Neuron (in vitro differentiated cells): ENCODE measurements around the gene NPY.
"Not testable (repeated sequence)": the region's sequence is repeated elsewhere in the genome, so short reads cannot be mapped to it uniquely, and the experiment has no call there.

Experiments used
- H2AFZ ChIP-seq: one replicate; pipeline ENCODE4 v1.6.1; 2013; ENCODE audit warnings: low read depth, mild to moderate bottlenecking, inconsistent platforms, low read length, moderate library complexity
- H3K27me3 ChIP-seq: one replicate; pipeline ENCODE4 v1.6.1; 2013; ENCODE audit warnings: low read length; ENCODE audit not compliant: insufficient read depth
- H3K36me3 ChIP-seq: one replicate; pipeline ENCODE4 v1.6.1; 2013; ENCODE audit warnings: low read length; ENCODE audit not compliant: insufficient read depth
- H3K4me1 ChIP-seq: one replicate; pipeline ENCODE4 v1.6.1; 2013; ENCODE audit warnings: low read length; ENCODE audit not compliant: insufficient read depth
- H3K4me3 ChIP-seq: 2 replicates; pipeline ENCODE4 v1.5.1; 2013; ENCODE audit warnings: mild to moderate bottlenecking, low read length, moderate library complexity
- H3K9me3 ChIP-seq: one replicate; pipeline ENCODE4 v1.6.1; 2013; ENCODE audit warnings: low read length

The NPY gene

DNA sequence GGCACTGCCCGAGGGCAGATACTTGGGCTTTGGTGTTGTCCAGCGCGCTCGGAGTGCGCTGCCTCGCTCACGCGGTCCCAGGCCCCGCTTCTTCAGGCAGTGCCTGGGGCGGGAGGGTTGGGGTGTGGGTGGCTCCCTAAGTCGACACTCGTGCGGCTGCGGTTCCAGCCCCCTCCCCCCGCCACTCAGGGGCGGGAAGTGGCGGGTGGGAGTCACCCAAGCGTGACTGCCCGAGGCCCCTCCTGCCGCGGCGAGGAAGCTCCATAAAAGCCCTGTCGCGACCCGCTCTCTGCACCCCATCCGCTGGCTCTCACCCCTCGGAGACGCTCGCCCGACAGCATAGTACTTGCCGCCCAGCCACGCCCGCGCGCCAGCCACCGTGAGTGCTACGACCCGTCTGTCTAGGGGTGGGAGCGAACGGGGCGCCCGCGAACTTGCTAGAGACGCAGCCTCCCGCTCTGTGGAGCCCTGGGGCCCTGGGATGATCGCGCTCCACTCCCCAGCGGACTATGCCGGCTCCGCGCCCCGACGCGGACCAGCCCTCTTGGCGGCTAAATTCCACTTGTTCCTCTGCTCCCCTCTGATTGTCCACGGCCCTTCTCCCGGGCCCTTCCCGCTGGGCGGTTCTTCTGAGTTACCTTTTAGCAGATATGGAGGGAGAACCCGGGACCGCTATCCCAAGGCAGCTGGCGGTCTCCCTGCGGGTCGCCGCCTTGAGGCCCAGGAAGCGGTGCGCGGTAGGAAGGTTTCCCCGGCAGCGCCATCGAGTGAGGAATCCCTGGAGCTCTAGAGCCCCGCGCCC lies at the start of gene NPY:
Gene NPY (plus strand): TSS at position 294 of the 802 bp plus-strand sequence. CDS start 1,051 bp downstream, outside the sequence.
- H3K4me3 ChIP-seq: no peak within 1 kb of the TSS
- no peaks in the 10 kb centered on the region for H3K27me3 ChIP-seq

DNA sequence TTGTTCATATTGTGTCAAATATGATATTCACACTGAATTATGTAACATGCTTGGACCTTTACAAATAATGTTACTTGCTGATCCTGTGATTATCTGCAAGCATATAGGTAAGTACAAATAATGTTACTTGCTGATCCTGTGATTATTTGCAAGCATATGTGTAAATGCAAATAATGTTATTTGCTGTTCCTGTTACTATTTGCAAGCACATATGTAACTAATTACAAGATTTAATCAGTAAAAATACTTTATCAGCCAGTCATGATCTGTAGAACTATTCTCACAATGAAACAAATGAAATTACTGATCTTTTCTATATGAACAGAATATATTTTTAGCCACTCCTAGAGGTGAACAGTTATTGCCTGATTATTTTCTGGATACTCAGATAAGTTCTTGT lies 44.7 kb upstream of the NPY start:
- no peak overlapping the region for H2AFZ ChIP-seq
- no peaks in the 10 kb centered on the region for H3K9me3 ChIP-seq

More for the DNA sequence above, at the start of gene NPY:
- Histone ChIP-seq H2AFZ (no peak within 1 kb of the TSS), H3K4me1 (no peaks in the 10 kb centered on the region), H3K36me3 (no peaks in the 10 kb centered on the region), H3K9me3 (no peaks in the 10 kb centered on the region)

DNA sequence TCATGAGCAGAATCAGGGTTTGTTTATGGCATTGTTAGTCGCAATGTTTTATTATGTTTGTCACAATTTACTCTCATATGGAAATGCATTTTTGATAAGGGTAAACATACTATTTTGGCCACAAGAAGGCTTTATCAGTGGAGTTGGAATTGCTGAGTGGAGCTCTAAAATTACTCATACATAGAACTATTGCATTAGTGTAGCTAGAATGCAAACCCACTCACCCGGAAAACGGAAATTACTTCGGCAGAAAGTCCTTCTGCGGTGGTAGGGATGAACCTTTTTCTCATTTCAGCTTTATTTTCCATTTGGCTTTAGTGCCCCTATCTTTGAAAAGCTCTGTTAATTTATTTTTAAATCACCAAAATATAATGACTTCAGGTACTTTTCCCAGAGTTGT lies 42.8 kb upstream of the NPY start:
- no peak overlapping the region for H3K4me3 ChIP-seq
- H2AFZ ChIP-seq: no peak overlapping the region
- no peaks in the 10 kb centered on the region for H3K4me1 ChIP-seq
- H3K9me3 ChIP-seq: no peaks in the 10 kb centered on the region
- no peaks in the 10 kb centered on the region for H3K27me3 ChIP-seq
- H3K36me3 ChIP-seq: no peaks in the 10 kb centered on the region

More for the DNA sequence above, 44.7 kb upstream of the NPY start:
- Histone ChIP-seq H3K4me3 (no peak overlapping the region), H3K36me3 (no peaks in the 10 kb centered on the region), H3K27me3 (no peaks in the 10 kb centered on the region), H3K4me1 (no peaks in the 10 kb centered on the region)

DNA sequence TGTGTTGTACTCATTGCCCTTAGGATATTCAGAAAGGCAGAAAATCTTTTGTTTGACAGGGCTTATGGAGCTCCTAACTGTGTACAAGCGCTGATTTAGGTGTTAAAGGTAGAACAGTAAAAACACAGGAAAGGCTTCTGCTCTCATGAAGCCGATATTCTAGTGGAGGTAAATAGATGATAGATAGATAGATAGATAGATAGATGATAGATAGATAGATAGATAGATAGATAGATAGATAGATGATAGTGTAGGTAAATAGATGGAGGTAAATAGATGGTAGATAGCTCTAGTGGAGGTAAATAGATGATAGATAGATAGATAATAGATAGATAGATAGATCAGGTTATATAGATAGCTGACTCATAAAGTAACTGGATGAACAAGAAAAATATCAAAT lies 39.4 kb upstream of the NPY start:
- H3K27me3 ChIP-seq: no peaks in the 10 kb centered on the region
- H2AFZ ChIP-seq: no peak overlapping the region
- no peak overlapping the region for H3K4me3 ChIP-seq
- H3K36me3 ChIP-seq: no peaks in the 10 kb centered on the region
- H3K9me3 ChIP-seq: no peaks in the 10 kb centered on the region
- H3K4me1 ChIP-seq: no peaks in the 10 kb centered on the region

DNA sequence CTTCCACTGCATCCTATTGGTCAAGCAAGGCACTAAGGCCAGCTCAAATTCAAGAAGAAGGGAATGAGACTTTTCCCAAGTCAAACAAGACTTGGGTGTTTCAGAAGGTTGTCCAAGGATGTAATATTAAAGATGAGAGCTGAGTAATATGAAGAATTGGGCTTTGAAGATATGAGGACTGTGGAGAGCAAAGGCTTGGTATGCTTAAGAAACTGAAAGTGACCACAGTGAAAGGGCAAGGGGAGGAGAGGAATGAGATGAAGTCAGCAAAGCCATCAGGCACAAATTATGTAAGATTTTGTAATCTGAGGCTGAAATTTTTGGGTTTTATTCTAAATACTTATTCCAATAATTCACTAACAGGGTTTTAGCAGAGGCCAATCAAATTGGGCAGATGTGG lies 38.6 kb upstream of the NPY start:
- no peak overlapping the region for H2AFZ ChIP-seq
- no peaks in the 10 kb centered on the region for H3K36me3 ChIP-seq
- H3K9me3 ChIP-seq: no peaks in the 10 kb centered on the region
- no peak overlapping the region for H3K4me3 ChIP-seq
- no peaks in the 10 kb centered on the region for H3K27me3 ChIP-seq
- no peaks in the 10 kb centered on the region for H3K4me1 ChIP-seq

DNA sequence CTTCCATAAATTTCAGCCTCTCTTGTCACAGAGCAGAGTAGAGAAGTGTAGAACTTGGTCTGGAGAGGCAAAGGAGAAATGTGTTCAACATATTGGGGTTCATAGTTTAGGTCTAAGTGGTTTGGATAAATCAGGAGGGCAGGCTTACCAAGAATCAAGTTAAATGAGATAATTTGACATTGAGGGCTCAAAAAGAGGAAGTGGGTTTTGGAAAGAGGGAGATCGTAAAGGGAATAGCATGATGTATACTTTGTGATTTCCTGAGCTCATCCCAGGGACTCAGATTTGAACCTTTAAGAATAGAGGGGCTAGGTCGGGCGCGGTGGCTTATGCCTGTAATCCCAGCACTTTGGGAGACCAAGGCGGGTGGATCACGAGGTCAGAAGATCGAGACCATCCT lies 34.7 kb upstream of the NPY start:
- Histone ChIP-seq H3K4me3 (no peak overlapping the region), H2AFZ (no peak overlapping the region), H3K27me3 (no peaks in the 10 kb centered on the region), H3K9me3 (no peaks in the 10 kb centered on the region), H3K4me1 (no peaks in the 10 kb centered on the region), H3K36me3 (no peaks in the 10 kb centered on the region)

DNA sequence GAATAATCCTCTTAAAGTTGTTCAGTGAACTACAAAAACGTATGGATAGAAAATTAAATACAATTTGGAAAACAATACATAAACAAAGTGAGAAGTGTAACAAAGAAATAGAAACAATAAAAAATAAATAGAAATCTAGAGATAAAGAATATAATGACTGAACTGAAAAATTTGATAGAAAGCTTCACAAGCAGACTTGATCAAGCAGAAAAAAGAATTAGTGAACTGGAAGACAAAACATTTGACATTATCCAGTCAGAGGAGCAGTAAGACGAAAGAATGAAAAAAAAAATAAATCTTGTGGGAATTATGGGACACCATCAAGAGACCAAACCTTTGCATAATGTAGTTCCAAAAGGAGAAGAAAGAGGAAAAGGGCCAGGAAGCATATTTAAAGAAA lies 32.4 kb upstream of the NPY start:
- Histone ChIP-seq H2AFZ (no peak overlapping the region), H3K4me3 (no peak overlapping the region), H3K4me1 (no peaks in the 10 kb centered on the region), H3K27me3 (no peaks in the 10 kb centered on the region), H3K36me3 (no peaks in the 10 kb centered on the region), H3K9me3 (no peaks in the 10 kb centered on the region)

DNA sequence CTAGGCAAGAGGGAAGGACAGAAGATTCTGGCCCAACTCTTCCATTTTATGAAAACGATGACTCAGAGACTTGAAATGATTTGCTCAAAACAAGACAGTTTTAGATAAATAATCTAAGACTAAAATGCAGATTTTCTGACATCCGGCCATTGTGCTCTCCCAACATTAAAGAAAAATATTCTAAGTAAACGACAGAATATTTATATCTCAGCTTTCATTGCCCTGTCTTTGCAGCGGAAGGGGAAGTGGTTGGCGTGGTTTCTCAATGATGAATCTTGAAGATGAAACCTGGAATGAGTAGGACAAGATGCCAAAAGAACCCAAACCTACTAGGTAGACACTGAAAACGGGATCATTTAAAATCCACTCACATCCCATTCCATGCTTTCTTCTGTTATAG lies 28.9 kb upstream of the NPY start:
- Histone ChIP-seq H3K27me3 (no peaks in the 10 kb centered on the region), H3K9me3 (no peaks in the 10 kb centered on the region), H3K4me3 (no peak overlapping the region), H3K36me3 (no peaks in the 10 kb centered on the region), H2AFZ (no peak overlapping the region), H3K4me1 (no peaks in the 10 kb centered on the region)

DNA sequence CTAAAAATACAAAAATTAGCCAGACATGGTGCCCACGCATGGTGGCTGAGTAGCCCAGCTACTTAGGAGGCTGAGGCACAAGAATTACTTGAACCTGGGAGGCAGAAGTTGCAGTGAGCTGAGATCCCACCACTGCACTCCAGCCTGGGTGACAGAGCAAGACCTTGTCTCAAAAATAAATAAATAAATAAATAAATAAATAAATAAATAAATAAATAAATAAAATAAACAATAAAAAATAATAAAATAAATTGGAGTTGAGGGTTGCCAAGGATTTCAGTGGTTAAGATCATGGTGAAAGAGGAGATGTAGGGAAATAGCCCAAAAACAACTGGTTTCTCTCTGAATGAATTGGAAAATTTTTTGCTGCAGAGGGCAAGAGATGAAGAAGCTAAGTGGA lies 25.7 kb upstream of the NPY start:
- not testable (repeated sequence) for H2AFZ ChIP-seq, H3K27me3 ChIP-seq, H3K9me3 ChIP-seq, H3K36me3 ChIP-seq, H3K4me1 ChIP-seq, H3K4me3 ChIP-seq

DNA sequence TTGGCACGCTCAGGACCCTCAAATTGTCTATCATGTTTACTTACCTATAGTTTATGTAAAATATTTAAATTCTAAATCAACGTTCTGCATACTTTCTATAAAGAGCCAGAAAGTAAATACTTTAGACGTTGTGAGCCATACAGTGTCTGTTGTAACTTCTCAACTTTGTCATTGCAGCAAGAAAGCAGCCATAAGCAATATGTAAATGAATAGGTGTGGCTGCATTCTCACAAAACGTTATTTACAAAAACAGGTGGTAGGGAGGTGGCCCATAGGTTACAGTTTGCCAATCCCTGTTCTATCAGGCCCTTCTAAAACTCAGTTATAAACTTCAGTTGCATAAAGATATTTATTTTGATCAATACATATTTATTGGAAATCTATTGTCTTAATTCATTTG lies 12.1 kb upstream of the NPY start:
- H3K4me3 ChIP-seq: no peak overlapping the region
- no peak overlapping the region for H2AFZ ChIP-seq
- H3K36me3 ChIP-seq: no peaks in the 10 kb centered on the region
- H3K27me3 ChIP-seq: no peaks in the 10 kb centered on the region
- H3K4me1 ChIP-seq: no peaks in the 10 kb centered on the region
- H3K9me3 ChIP-seq: no peaks in the 10 kb centered on the region

DNA sequence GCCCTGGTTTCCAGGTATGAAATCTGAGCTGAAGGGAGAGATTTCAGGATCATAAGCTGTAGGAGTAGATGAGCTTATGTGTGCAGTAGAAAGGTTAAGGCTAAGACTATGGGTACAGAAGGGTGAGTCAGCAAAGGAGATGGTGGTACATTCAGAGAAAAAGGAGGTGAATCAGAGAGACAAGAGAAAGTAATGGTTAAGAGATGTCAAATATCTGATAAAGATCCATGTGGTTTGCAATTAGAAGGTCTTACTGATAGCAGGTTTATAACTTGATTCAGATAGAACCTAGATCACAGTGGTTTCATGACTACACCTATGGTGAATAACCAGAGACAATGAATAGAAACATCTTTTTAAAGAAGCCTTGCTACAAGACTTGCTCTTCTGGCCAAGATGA lies 4.5 kb upstream of the NPY start:
- Histone ChIP-seq H3K36me3 (no peaks in the 10 kb centered on the region), H3K4me3 (no peak overlapping the region), H3K9me3 (no peaks in the 10 kb centered on the region), H3K27me3 (no peaks in the 10 kb centered on the region), H3K4me1 (no peaks in the 10 kb centered on the region), H2AFZ (no peak overlapping the region)

DNA sequence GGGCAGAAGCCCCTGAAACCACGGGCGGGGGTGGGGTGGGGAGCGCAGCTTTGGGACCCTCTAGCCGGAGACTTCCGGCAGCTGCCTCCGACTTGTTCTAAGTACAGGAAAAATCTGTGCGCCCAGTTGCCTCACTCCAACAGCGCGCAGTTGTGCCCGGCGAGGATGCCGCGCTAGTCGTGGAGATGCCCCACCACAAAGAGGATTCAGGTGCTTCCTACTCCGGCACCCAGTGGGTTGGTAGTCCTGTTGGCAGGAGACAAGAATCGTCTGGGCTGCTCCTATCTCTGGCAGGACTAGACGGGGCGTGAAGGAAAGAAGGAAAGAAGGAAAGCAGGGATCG lies 465 bp upstream of the NPY start:
- Histone ChIP-seq H3K27me3 (no peaks in the 10 kb centered on the region), H3K36me3 (no peaks in the 10 kb centered on the region), H2AFZ (no peak overlapping the region), H3K4me1 (no peaks in the 10 kb centered on the region), H3K9me3 (no peaks in the 10 kb centered on the region), H3K4me3 (no peak overlapping the region)

DNA sequence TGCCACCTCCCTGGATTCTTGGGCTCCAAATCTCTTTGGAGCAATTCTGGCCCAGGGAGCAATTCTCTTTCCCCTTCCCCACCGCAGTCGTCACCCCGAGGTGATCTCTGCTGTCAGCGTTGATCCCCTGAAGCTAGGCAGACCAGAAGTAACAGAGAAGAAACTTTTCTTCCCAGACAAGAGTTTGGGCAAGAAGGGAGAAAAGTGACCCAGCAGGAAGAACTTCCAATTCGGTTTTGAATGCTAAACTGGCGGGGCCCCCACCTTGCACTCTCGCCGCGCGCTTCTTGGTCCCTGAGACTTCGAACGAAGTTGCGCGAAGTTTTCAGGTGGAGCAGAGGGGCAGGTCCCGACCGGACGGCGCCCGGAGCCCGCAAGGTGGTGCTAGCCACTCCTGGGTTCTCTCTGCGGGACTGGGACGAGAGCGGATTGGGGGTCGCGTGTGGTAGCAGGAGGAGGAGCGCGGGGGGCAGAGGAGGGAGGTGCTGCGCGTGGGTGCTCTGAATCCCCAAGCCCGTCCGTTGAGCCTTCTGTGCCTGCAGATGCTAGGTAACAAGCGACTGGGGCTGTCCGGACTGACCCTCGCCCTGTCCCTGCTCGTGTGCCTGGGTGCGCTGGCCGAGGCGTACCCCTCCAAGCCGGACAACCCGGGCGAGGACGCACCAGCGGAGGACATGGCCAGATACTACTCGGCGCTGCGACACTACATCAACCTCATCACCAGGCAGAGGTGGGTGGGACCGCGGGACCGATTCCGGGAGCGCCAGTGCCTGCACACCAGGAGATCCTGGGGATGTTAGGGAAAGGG lies 913 bp downstream of the NPY start:
- Histone ChIP-seq H3K27me3 (no peaks in the 10 kb centered on the region), H2AFZ (no peak overlapping the region), H3K4me3 (no peak overlapping the region), H3K9me3 (no peaks in the 10 kb centered on the region), H3K4me1 (no peaks in the 10 kb centered on the region), H3K36me3 (no peaks in the 10 kb centered on the region)
